HG03108 (cell line): ENCODE results near the gene ADORA1.

Experiments used
- ATAC-seq: cut with Tn5 transposase; IDR thresholded peaks from one replicate; pipeline ENCODE4 v1.9.1; 2021; ENCODE audit warnings: moderate library complexity; ENCODE audit not compliant: unreplicated experiment

Gene ADORA1

GRCh38 chr1:203204756-203205155 is 77.2 kb downstream of the ADORA1 start:
- no peak for ATAC-seq

DNA sequence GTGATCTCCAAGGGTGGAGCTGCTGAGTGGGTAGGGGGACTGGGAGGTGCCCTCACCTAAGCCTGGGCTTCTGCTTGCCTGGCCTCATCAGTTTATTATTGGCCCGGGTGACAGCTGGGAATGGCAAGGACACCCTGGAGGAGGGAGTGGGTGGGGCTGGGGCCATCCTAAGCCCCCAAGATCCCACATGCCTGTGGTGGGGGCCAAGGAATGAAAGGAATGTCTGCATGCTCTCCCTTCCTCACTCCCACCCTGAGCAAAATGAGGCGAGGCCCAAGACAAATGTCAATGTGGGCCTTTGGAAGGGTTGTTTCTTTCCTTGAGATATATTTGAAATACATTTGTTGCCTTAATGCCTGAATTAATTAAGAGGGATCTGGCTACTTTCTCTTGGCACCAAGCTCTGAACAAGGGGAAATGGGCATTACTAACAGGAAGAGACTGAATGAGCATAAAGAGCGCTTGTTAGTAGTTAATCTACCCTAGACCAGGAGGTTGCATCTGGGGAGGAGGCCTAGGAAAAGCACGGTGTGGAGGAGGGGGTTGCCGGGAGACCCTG is 78.7 kb downstream of the ADORA1 start:
- no peak for ATAC-seq

GRCh38 chr1:203207751-203208150 is 80.2 kb downstream of the ADORA1 start:
- ATAC-seq, result no peak

DNA sequence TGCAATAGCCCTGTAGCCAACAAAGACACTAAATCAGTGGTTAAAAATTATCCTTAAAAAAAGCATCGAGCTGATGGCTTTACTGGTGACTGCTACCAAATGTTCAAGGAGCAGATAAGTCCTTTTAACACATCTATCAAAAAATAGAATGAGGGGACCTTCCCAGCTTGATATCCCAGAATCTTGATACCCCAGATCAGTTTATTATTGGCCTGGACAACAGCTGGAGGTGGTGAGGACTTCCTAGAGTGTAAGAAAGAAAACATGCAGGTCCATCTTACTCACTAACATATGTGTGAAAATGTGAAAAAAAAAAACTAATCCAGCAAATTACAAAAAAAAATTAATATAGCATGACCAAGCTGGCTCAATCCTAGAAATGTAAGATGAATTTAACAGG is 80.7 kb downstream of the ADORA1 start:
- ATAC-seq, result no peak

DNA sequence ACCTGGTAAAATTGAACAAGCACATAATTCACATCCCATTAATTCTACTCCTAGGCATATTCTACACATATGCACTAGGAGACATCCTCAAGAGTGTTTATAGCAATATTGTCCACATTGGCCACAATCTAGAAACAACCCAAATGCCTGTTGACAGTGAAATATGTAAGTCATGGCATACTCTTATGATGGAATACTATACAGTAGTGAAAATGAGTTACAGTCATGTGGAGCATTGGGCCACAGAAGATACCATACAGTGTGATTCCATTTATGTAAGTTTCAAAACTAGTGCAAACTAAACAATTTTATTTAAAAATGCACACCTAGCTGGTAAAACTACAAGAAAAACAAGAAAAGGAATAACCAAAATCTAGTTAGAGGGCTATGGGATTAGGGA is 82.8 kb downstream of the ADORA1 start:
- ATAC-seq, result no peak

DNA sequence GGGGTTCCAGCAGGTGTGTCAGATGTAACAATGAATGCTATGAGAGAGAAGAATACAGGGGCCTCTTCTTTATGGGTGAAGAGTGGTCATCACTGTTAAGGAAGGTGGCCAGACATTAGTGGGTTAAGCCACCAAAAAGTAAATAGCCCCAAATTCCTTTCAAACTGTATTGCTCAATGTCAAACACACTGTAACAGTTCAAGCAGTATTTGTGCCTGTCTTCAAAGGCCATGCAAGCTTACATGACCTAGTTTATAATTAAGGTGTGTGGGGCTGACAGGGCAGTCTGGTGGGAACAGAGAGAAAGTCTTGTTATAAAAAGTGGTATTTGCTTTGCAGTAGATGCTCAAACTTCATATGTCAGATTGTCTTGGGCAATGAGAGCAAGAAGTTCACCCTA is 83.5 kb downstream of the ADORA1 start:
- no peak for ATAC-seq

DNA sequence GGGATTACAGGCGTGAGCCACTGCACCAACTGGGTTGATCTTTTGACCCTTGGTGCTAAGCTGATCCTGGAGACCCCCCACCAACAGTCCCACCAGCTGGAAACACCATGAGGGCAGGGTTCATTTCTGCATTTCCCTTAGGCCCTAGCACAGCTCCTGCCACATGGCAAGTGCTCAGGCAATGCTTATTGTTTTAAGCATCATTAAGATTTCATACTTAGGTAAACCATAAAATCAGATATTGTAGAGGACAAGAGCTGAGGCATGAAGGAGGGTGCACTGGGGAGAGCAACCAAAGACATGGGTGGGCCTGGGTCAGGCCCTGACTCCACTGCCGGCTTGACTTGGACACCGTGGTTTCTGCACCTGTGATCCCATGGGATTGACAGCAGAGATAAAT is 84.3 kb downstream of the ADORA1 start:
- no peak for ATAC-seq

DNA sequence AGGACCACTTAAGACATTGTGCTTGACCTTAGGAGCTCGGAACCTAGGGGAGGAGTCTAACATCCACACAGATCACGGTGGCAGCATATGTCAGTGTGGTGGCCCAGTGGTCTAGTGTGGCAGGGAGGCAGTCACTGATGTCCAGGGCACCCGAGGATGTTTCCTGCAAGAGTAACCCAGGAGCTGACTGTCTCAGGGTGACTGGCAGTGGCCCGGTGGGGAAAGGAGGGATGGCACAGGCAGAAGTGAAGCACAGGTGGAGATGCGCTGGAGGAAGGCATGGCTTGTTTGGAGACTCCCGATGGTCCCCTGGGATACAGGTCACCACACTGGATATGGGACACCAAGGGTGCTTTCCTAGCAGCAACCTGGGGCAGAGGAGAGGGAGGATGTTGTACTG is 85.6 kb downstream of the ADORA1 start:
- no peak for ATAC-seq

GRCh38 chr1:203214871-203215270 is 87.3 kb downstream of the ADORA1 start:
- no peak for ATAC-seq

DNA sequence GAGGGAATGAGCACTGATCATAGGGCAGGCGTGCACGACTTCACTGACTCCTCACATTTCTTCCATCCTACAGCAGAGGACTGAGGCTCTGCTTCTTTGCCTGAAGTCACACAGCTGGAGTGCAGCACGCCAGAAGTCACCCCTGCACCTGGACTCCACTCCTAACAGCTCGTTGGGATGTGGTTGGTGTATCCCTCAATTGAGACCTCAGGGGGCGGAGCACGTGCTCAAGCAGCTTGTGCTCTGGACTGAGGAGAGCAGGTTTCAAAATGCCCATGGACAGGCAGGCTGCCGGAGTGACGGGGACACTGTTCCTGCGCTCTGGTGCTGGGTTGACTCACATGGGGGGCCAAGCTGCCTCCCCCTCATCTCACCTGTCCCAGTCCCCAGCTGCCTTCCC is 88.0 kb downstream of the ADORA1 start:
- no peak for ATAC-seq

- ATAC-seq, result no peak
These were observed 89.0 kb downstream of the ADORA1 start for GRCh38 chr1:203216274-203217138.
